GM20431 (cell line): Measurements from ENCODE around the gene ABCB8.

ENCODE experiments used
- in situ Hi-C: fragments of 300-500 bp; cut with MseI, MboI; formaldehyde crosslinking; loops from one replicate; pipeline ENCODE4 v1.15.0; 2020; ENCODE audit warnings: low sequenced_read_pairs; ENCODE audit not compliant: unreplicated experiment

ABCB8 gene

GRCh38 chr7:151028131-151028947 lies at the start of gene ABCB8:
TSS of gene ABCB8 (plus strand) at chr7:151028450. CDS start at chr7:151028516, 66 bp downstream.
- in situ Hi-C loops = no loop called here

GRCh38 chr7:150979713-150980390 lies 48.4 kb upstream of the ABCB8 start:
- in situ Hi-C loops = loop anchor here (25.0 kb wide), 1 partner anchor 193 kb away; no protein-coding TSS in a partner anchor

GRCh38 chr7:150980663-150981062 lies 47.6 kb upstream of the ABCB8 start:
- in situ Hi-C loops = loop anchor here (25.0 kb wide), 1 partner anchor 193 kb away; no protein-coding TSS in a partner anchor

- in situ Hi-C loops = loop anchor here (25.0 kb wide), 1 partner anchor 194 kb away; no protein-coding TSS in a partner anchor
These were observed 46.6 kb upstream of the ABCB8 start for GRCh38 chr7:150981644-150982043.

GRCh38 chr7:150982351-150982750 lies 45.9 kb upstream of the ABCB8 start:
- in situ Hi-C loops = loop anchor here (25.0 kb wide), 1 partner anchor 195 kb away; no protein-coding TSS in a partner anchor

GRCh38 chr7:150983893-150984368 lies 44.3 kb upstream of the ABCB8 start:
- in situ Hi-C loops = loop anchor here (25.0 kb wide), 1 partner anchor 197 kb away; no protein-coding TSS in a partner anchor

- in situ Hi-C loops = loop anchor here (25.0 kb wide), 1 partner anchor 199 kb away; no protein-coding TSS in a partner anchor
These were observed 42.1 kb upstream of the ABCB8 start for GRCh38 chr7:150986099-150986512.

GRCh38 chr7:150986556-150986955 lies 41.7 kb upstream of the ABCB8 start:
- in situ Hi-C loops = loop anchor here (25.0 kb wide), 1 partner anchor 199 kb away; no protein-coding TSS in a partner anchor

GRCh38 chr7:150988230-150989226 lies 39.7 kb upstream of the ABCB8 start:
- in situ Hi-C loops = loop anchor here (25.0 kb wide), 1 partner anchor 201 kb away; no protein-coding TSS in a partner anchor

- in situ Hi-C loops = loop anchor here (25.0 kb wide), 1 partner anchor 202 kb away; no protein-coding TSS in a partner anchor
These were observed 38.8 kb upstream of the ABCB8 start for GRCh38 chr7:150989456-150989855.

- in situ Hi-C loops = loop anchor here (25.0 kb wide), 1 partner anchor 203 kb away; no protein-coding TSS in a partner anchor
These were observed 37.6 kb upstream of the ABCB8 start, which contains the start of gene NOS3 for GRCh38 chr7:150990416-150991186. TSS of gene NOS3 (plus strand) at chr7:150991017. CDS start at chr7:150993804, 2,787 bp downstream.

- in situ Hi-C loops = loop anchor here (25.0 kb wide), 1 partner anchor 205 kb away; no protein-coding TSS in a partner anchor
These were observed 36.1 kb upstream of the ABCB8 start for GRCh38 chr7:150992051-150992640.

GRCh38 chr7:150992833-150993302 lies 35.4 kb upstream of the ABCB8 start:
- in situ Hi-C loops = loop anchor here (25.0 kb wide), 1 partner anchor 206 kb away; no protein-coding TSS in a partner anchor

GRCh38 chr7:150993511-150993910 lies 34.7 kb upstream of the ABCB8 start:
- in situ Hi-C loops = loop anchor here (25.0 kb wide), 1 partner anchor 206 kb away; no protein-coding TSS in a partner anchor

- in situ Hi-C loops = loop anchor here (25.0 kb wide), 1 partner anchor 207 kb away; no protein-coding TSS in a partner anchor
These were observed 34.0 kb upstream of the ABCB8 start for GRCh38 chr7:150994141-150994837.

- in situ Hi-C loops = loop anchor here (25.0 kb wide), 1 partner anchor 208 kb away; no protein-coding TSS in a partner anchor
These were observed 33.3 kb upstream of the ABCB8 start for GRCh38 chr7:150994838-150995510.
